Ectodermal cell (in vitro differentiated cells): ENCODE measurements around the gene CEP131.

Source experiments
- H3K27ac ChIP-seq: 2 replicates; pipeline ENCODE4 v1.7.0; 2013; ENCODE audit warnings: mild to moderate bottlenecking, low read depth, low read length; ENCODE audit not compliant: insufficient read depth, poor library complexity, severe bottlenecking
- H3K27me3 ChIP-seq: 2 replicates; pipeline ENCODE4 v1.7.0; 2013; ENCODE audit warnings: mild to moderate bottlenecking, low read length; ENCODE audit not compliant: insufficient read depth, control insufficient read depth, poor library complexity, severe bottlenecking
- H3K36me3 ChIP-seq: one replicate; pipeline ENCODE4 v1.7.0; 2013; ENCODE audit warnings: low read length; ENCODE audit not compliant: control insufficient read depth, insufficient read depth
- H3K4me1 ChIP-seq: one replicate; pipeline ENCODE4 v1.7.0; 2013; ENCODE audit warnings: low read length; ENCODE audit not compliant: control insufficient read depth, insufficient read depth
- H3K4me3 ChIP-seq: 2 replicates; pipeline ENCODE4 v1.7.0; 2013; ENCODE audit warnings: low read depth, low read length, control low read depth; ENCODE audit not compliant: insufficient read depth
- H3K9me3 ChIP-seq: 2 replicates; pipeline ENCODE4 v1.7.0; 2013; ENCODE audit warnings: mild to moderate bottlenecking, low read length, moderate library complexity; ENCODE audit not compliant: control insufficient read depth
- WGBS, 2 experiments: methylation state at CpG; one replicate each; pipeline ENCODE4 v1.1.7; 2013; ENCODE audit warnings: missing lambda C conversion rate in 2 of 2; 5-methylcytosine and 5-hydroxymethylcytosine counted together

The CEP131 gene

DNA sequence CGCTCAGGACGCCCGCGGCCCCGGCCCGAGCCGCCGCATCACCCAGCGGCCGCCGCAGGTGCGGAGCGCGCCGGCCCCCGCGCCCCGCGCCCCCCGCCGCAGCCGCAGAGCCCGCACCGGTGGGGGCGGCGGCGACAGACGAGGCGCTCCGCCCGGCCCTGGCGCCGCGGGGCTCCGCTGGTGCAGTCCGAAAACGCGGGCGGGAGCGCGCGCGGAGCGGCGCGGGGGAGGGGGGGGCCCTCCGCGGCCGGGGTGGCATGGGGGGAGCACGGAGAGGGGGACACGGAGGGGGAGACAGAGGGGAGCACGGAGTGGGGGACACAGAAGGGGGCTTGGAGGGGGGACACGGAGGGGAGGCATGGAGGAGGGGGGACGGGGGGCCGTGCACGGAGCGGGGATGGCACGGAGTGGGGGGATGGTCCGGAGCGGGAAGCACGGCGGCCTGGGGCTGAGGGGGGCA lies 56.7 kb downstream of the CEP131 start, which contains the start of gene AATK:
Gene AATK (minus strand): TSS at position 189 of the 460 bp plus-strand sequence. CDS start 229 bp downstream, outside the sequence.
- Histone ChIP-seq H3K4me3 (peak within 1 kb of the TSS; percentile 43), H3K4me1 (peaks cover 14% of the 10 kb centered on the region), H3K27ac (no peak within 1 kb of the TSS), H3K36me3 (no peaks in the 10 kb centered on the region), H3K27me3 (peaks cover 9% of the 10 kb centered on the region), H3K9me3 (no peaks in the 10 kb centered on the region)
- 1% methylated on average over 46 to 48 of the region's 62 CpGs for WGBS, 2 experiments

- Histone ChIP-seq H3K27me3 (peaks cover 9% of the 10 kb centered on the region), H3K9me3 (no peaks in the 10 kb centered on the region), H3K27ac (no peak within 1 kb of the TSS), H3K4me3 (peak within 1 kb of the TSS; percentile 43), H3K36me3 (no peaks in the 10 kb centered on the region), H3K4me1 (peaks cover 14% of the 10 kb centered on the region)
- WGBS, 2 experiments: 22 to 25% methylated on average over 46 of the region's 46 CpGs
Observed at GRCh38 chr17:81165246-81166032, 57.3 kb downstream of the CEP131 start, which contains the start of gene PVALEF. Gene PVALEF (plus strand): TSS chr17:81165507. CDS start chr17:81181227, 15,720 bp downstream.

- 77 to 81% methylated on average over 19 of the region's 19 CpGs for WGBS, 2 experiments
- no peak overlapping the region for H3K27ac ChIP-seq
- peaks cover 14% of the 10 kb centered on the region for H3K4me1 ChIP-seq
- H3K36me3 ChIP-seq: no peaks in the 10 kb centered on the region
- no peaks in the 10 kb centered on the region for H3K9me3 ChIP-seq
- H3K4me3 ChIP-seq: no peak overlapping the region
- H3K27me3 ChIP-seq: peaks cover 9% of the 10 kb centered on the region
Observed at GRCh38 chr17:81164371-81165245, 58.2 kb downstream of the CEP131 start.

DNA sequence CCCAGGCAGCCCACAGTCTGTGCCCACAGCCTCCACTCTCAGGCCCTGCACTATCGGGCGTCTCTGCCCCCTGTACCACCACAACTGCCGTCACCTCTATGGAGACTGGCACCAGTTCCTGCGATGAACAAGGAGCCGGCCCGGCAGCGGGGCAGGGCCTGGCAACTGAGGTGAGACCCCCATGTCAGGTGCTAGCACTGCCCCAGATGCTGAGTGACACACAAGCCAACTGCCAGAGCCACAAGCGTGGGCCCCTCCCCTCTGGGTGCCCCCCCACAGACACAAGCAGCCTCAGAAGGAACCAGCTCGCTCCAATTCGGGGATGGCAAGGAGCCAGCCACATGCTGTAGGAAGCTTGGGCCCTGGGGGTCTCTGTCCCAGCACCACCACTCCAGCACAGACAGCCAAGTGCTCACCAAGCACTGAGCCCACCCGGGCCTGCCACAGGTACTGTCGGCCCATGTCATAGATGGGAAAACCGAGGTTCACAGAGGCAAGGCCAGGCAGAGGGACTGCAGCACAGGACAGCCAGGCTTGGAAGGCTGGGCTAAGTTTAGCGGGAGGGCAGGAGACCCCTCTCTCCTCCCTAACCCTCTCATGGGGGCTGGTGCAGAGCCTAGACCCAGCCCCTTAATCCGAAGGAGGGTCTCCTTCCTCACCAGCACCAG lies 58.9 kb downstream of the CEP131 start:
- Histone ChIP-seq H3K4me1 (peaks cover 14% of the 10 kb centered on the region), H3K9me3 (no peaks in the 10 kb centered on the region), H3K4me3 (no peak overlapping the region), H3K36me3 (no peaks in the 10 kb centered on the region), H3K27ac (no peak overlapping the region), H3K27me3 (peaks cover 9% of the 10 kb centered on the region)
- 89 to 96% methylated on average over 15 of the region's 15 CpGs for WGBS, 2 experiments

- Histone ChIP-seq H3K36me3 (no peaks in the 10 kb centered on the region), H3K27me3 (peaks cover 9% of the 10 kb centered on the region), H3K4me1 (peaks cover 14% of the 10 kb centered on the region), H3K27ac (no peak overlapping the region), H3K9me3 (no peaks in the 10 kb centered on the region), H3K4me3 (no peak overlapping the region)
- WGBS, 2 experiments: 86 to 88% methylated on average over 19 of the region's 19 CpGs
Observed at GRCh38 chr17:81163051-81163695, 59.6 kb downstream of the CEP131 start.

DNA sequence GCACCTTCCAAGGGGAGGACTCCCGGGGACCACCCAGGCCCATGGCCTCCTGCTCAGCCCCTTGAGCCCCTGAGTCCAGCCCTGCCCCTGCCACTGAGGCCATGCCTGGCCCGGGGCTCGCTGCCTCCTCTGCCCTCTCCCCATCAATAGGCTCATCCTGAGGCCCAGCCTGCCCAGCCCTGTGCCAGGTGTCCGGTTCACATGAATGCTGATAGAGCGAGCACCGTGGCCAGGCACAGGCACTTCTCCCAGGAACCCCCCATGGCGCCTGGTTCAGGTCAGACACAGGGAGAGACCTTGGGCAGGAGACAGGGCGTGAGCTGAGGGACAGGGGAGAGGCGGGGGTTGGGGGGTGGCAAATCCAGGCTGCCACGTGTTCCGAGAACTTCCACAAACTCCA lies 60.3 kb downstream of the CEP131 start:
- Histone ChIP-seq H3K4me3 (no peak overlapping the region), H3K9me3 (no peaks in the 10 kb centered on the region), H3K27me3 (peaks cover 9% of the 10 kb centered on the region), H3K27ac (no peak overlapping the region), H3K4me1 (peaks cover 14% of the 10 kb centered on the region), H3K36me3 (no peaks in the 10 kb centered on the region)
- 94% methylated on average over 11 of the region's 11 CpGs for WGBS, 2 experiments

DNA sequence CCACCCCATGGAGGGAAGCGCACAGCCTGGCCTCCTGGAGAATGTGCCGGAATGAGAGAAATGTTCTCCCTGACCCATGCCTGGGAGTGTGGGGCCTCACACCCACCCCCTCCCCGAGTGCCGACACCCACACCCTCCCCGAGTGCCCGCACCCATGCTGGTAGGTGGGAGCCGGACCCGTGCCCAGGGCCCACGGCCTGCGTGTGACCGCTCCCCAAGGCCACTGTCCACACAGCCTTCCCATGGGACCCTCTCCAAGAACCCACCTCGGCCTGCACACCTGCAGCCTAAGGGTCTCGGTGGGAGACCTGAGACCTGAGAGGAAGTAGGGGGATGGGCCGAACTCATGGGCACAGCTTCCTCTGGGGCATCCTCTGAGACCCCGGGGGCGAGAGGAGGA lies 60.8 kb downstream of the CEP131 start:
- no peaks in the 10 kb centered on the region for H3K36me3 ChIP-seq
- no peaks in the 10 kb centered on the region for H3K9me3 ChIP-seq
- H3K27me3 ChIP-seq: peaks cover 5% of the 10 kb centered on the region
- 92 to 93% methylated on average over 16 of the region's 16 CpGs for WGBS, 2 experiments
- H3K4me3 ChIP-seq: no peak overlapping the region
- no peak overlapping the region for H3K27ac ChIP-seq
- H3K4me1 ChIP-seq: peaks cover 14% of the 10 kb centered on the region

DNA sequence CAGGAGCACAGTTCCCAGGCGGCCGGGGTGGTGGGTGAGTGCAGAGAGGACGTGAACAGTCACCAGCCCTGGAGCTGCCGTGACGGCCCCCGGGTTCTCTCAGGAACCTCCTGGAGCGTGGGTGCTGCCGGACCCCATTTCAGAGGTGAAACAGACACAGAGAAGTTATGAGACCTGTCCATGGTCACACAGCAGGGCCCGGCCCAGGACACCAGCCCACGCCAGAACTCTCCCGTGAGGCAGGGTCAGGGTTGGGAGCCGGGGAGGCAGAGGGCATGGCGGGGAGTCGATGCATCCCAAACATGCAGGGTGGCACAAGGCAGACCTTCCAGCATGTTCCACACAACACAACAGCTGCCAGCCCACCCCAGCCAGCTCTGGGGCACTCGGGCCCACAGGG lies 61.2 kb downstream of the CEP131 start:
- peaks cover under 1% of the 10 kb centered on the region for H3K27me3 ChIP-seq
- no peak overlapping the region for H3K27ac ChIP-seq
- no peaks in the 10 kb centered on the region for H3K36me3 ChIP-seq
- H3K9me3 ChIP-seq: no peaks in the 10 kb centered on the region
- no peak overlapping the region for H3K4me3 ChIP-seq
- peaks cover 14% of the 10 kb centered on the region for H3K4me1 ChIP-seq
- WGBS, 2 experiments: 92 to 95% methylated on average over 15 of the region's 15 CpGs

- Histone ChIP-seq H3K9me3 (no peaks in the 10 kb centered on the region), H3K36me3 (no peaks in the 10 kb centered on the region), H3K27me3 (no peaks in the 10 kb centered on the region), H3K27ac (no peak overlapping the region), H3K4me3 (no peak overlapping the region), H3K4me1 (peaks cover 14% of the 10 kb centered on the region)
- WGBS, 2 experiments: 92 to 94% methylated on average over 32 of the region's 32 CpGs
Observed at GRCh38 chr17:81160747-81161453, 61.9 kb downstream of the CEP131 start.
